HCT116 (cell line): ENCODE data around the gene ADCY2. TPM values are rescaled to one million over a fixed set of nuclear protein-coding genes. Genes with fewer than 3 reads are reported as not detected.

Experiments used
- ATAC-seq: fragments of 200-7000 bp; cut with Tn5 transposase; 2 replicates; pipeline ENCODE4 v1.9.1; 2020; ENCODE audit warnings: mild to moderate bottlenecking, moderate library complexity
- BruUV-seq: library from RNA; stranded (reverse); fragments of 400-500 nt; replicated peaks from 2 replicates; lab custom pipeline; 2021; lab: Mats Ljungman, UMichigan
- CTCF ChIA-PET: fragments of 300-600 bp; sonication (Branson Sonifier 250); formaldehyde crosslinking; loops from one replicate; lab custom pipeline; 2021; ENCODE audit warnings: antibody characterized with exemption; lab: Charles Lee
- POLR2A ChIA-PET: fragments of 300-600, 350-600 bp; sonication (Branson Sonifier 250); formaldehyde crosslinking; loops from one replicate; lab custom pipeline; 2021; ENCODE audit warnings: antibody characterized with exemption; lab: Charles Lee
- RAD21 ChIA-PET, 2 experiments: fragments of 300-600 bp; sonication (Branson Sonifier 250); formaldehyde crosslinking; loops; one replicate each; lab custom pipeline; 2023; ENCODE audit warnings: low total read pairs in 2 of 2; ENCODE audit not compliant: uncharacterized antibody in 2 of 2, unreplicated experiment in 2 of 2, low non-redundant PET in 1 of 2; lab: Charles Lee
- DNase-seq: peaks from one replicate; pipeline ENCODE4 v3.0.0-alpha.2; 2010; ENCODE audit warnings: low read depth, low spot score
- H2AFZ ChIP-seq: fragments of 200-600 bp; shearing (Covaris generic), sonication (generic); 2 replicates; pipeline ENCODE4 v1.6.1; 2017; ENCODE audit warnings: low read depth, mixed run types, mixed read lengths, antibody characterized with exemption, low read length; ENCODE audit not compliant: poor library complexity, severe bottlenecking
- H3K27ac ChIP-seq: 2 replicates; pipeline ENCODE4 v1.5.1; 2012; ENCODE audit warnings: low read depth, low read length
- H3K27me3 ChIP-seq: fragments of 200-600 bp; sonication (generic); 2 replicates; pipeline ENCODE4 v1.6.1; 2016; ENCODE audit warnings: mixed run types, low read length, mixed read lengths; ENCODE audit not compliant: insufficient read depth
- H3K36me3 ChIP-seq, 2 experiments: fragments of 200-500 bp in 1 of 2; fragments of 200-600 bp in 1 of 2; sonication (Bioruptor generic) in 1 of 2; sonication (generic) in 1 of 2; 2 replicates each; pipeline versions ENCODE4 v1.5.1 to v1.6.1; 2014 to 2016; ENCODE audit warnings: low read length in 2 of 2, inconsistent platforms in 1 of 2, mixed read lengths in 1 of 2, mixed run types in 1 of 2; ENCODE audit not compliant: insufficient read depth in 2 of 2, control insufficient read depth in 1 of 2
- H3K4me1 ChIP-seq, 2 experiments: fragments of 200-600 bp in 1 of 2; sonication (generic) in 1 of 2; 2 replicates each; pipeline versions ENCODE4 v1.5.1 to v1.6.1; 2012 to 2017; ENCODE audit warnings: low read length in 2 of 2, inconsistent platforms in 1 of 2, mild to moderate bottlenecking in 1 of 2, mixed read lengths in 1 of 2, mixed run types in 1 of 2, moderate library complexity in 1 of 2; ENCODE audit not compliant: insufficient read depth in 2 of 2, control insufficient read depth in 1 of 2
- H3K4me2 ChIP-seq: fragments of 200-600 bp; sonication (generic); 2 replicates; pipeline ENCODE4 v1.6.1; 2017; ENCODE audit warnings: mixed run types, low read length, mixed read lengths
- H3K4me3 ChIP-seq, 2 experiments: fragments of 200-600 bp in 1 of 2; sonication (generic) in 1 of 2; replicated peaks in 1 of 2; 2 replicates each; pipeline ENCODE4 v1.5.1; 2011 to 2016; ENCODE audit warnings: low read length in 2 of 2, control low read depth in 1 of 2, low read depth in 1 of 2, mild to moderate bottlenecking in 1 of 2, mixed read lengths in 1 of 2, mixed run types in 1 of 2
- H3K79me2 ChIP-seq: fragments of 200-600 bp; sonication (generic); 2 replicates; pipeline ENCODE4 v1.6.1; 2017; ENCODE audit warnings: mild to moderate bottlenecking, mixed run types, low read length, moderate library complexity, mixed read lengths; ENCODE audit not compliant: insufficient read depth
- H3K9ac ChIP-seq: fragments of 200-600 bp; sonication (generic); 2 replicates; pipeline ENCODE4 v1.6.1; 2016; ENCODE audit warnings: low read length, mixed read lengths
- H3K9me2 ChIP-seq: fragments of 200-600 bp; sonication (generic), shearing (Covaris generic); 2 replicates; pipeline ENCODE4 v1.6.1; 2017; ENCODE audit warnings: mixed run types, mild to moderate bottlenecking, moderate library complexity; ENCODE audit not compliant: insufficient read depth
- H3K9me3 ChIP-seq, 2 experiments: fragments of 200-500 bp in 1 of 2; fragments of 200-600 bp in 1 of 2; sonication (Bioruptor generic) in 1 of 2; sonication (generic) in 1 of 2; 2 replicates each; pipeline ENCODE4 v1.6.1; 2014 to 2017; ENCODE audit warnings: low read length in 2 of 2, mixed read lengths in 2 of 2, inconsistent platforms in 1 of 2, low read depth in 1 of 2, mild to moderate bottlenecking in 1 of 2, mixed run types in 1 of 2, moderate library complexity in 1 of 2; ENCODE audit not compliant: control insufficient read depth in 1 of 2, insufficient read depth in 1 of 2
- H4K20me1 ChIP-seq: fragments of 200-600 bp; sonication (generic), shearing (Covaris generic); 2 replicates; pipeline ENCODE4 v1.6.1; 2017; ENCODE audit warnings: mixed run types, mild to moderate bottlenecking, moderate library complexity; ENCODE audit not compliant: insufficient read depth
- CBX3 ChIP-seq: IDR thresholded peaks from 2 replicates; pipeline ENCODE4 v1.6.1; 2012; ENCODE audit warnings: low read depth
- CEBPB ChIP-seq: IDR thresholded peaks from 2 replicates; pipeline ENCODE4 v1.6.1; 2012; ENCODE audit warnings: low read depth
- CTCF ChIP-seq, 3 experiments: fragments of 200-600 bp in 1 of 3; sonication (generic) in 1 of 3; IDR thresholded peaks in 2 of 3; conservative IDR thresholded peaks in 1 of 3; 2 replicates each; pipeline ENCODE4 v1.5.1; 2012 to 2017; ENCODE audit warnings: low read depth in 2 of 3, low read length in 2 of 3, antibody characterized with exemption in 1 of 3, borderline replicate concordance in 1 of 3, control low read depth in 1 of 3, mild to moderate bottlenecking in 1 of 3, mixed read lengths in 1 of 3, mixed run types in 1 of 3, moderate library complexity in 1 of 3; ENCODE audit not compliant: insufficient read depth in 1 of 3
- ELF1 ChIP-seq: IDR thresholded peaks from 2 replicates; pipeline ENCODE4 v1.6.1; 2012; ENCODE audit warnings: low read depth, borderline replicate concordance
- EZH2 ChIP-seq: fragments of 200-600 bp; sonication (generic); IDR thresholded peaks from 2 replicates; pipeline ENCODE4 v1.6.1; 2017; ENCODE audit warnings: antibody characterized with exemption, mixed run types
- EZH2phosphoT487 ChIP-seq: fragments of 200-600 bp; IDR thresholded peaks from 2 replicates; pipeline ENCODE4 v1.6.1; 2018; ENCODE audit warnings: antibody characterized with exemption, borderline replicate concordance
- FOSL1 ChIP-seq: IDR thresholded peaks from 2 replicates; pipeline ENCODE4 v1.6.1; 2012; ENCODE audit warnings: low read depth
- JUND ChIP-seq: IDR thresholded peaks from 2 replicates; pipeline ENCODE4 v1.6.1; 2012
- SIN3A ChIP-seq: IDR thresholded peaks from 2 replicates; pipeline ENCODE4 v1.6.1; 2012; ENCODE audit warnings: low read depth
- TCF7L2 ChIP-seq: IDR thresholded peaks from 2 replicates; pipeline ENCODE4 v1.7.0; 2011; ENCODE audit warnings: borderline replicate concordance, inconsistent platforms; ENCODE audit not compliant: insufficient read depth, insufficient read length; ENCODE audit errors: extremely low read depth
- YY1 ChIP-seq: IDR thresholded peaks from 2 replicates; pipeline ENCODE4 v1.6.1; 2011; ENCODE audit warnings: low read length, low read depth, moderate library complexity, mild to moderate bottlenecking; ENCODE audit not compliant: insufficient replicate concordance; ENCODE audit errors: extremely low read depth
- intact Hi-C: fragments of 100-400 bp; cut with micrococcal nuclease; formaldehyde crosslinking; loops from 2 replicates; pipeline ENCODE4 v1.10.0; 2022
- total RNA-seq: library from RNA; stranded (reverse); gene quantifications from one replicate; pipeline ENCODE4 v1.2.1, GENCODE V29; 2021; ENCODE audit not compliant: unreplicated experiment
- TF ChIP-seq, protein P1 (sequence below): IDR thresholded peaks from 2 replicates; pipeline ENCODE4 v1.6.1; 2012; ENCODE audit warnings: low read depth

ADCY2 gene
- total RNA-seq, 1 experiment from 2014 or later = 0.15 TPM

GRCh38 chr5:7642029-7642428, 246.1 kb downstream of the ADCY2 start:
- Histone ChIP-seq H3K9ac (no peak overlapping the region), H3K27ac (no peak overlapping the region), H3K36me3 (no peaks in the 10 kb centered on the region), H3K4me3 (no peak overlapping the region), H3K9me2 (no peaks in the 10 kb centered on the region), H3K4me1 (no peaks in the 10 kb centered on the region), H3K79me2 (no peaks in the 10 kb centered on the region), H3K27me3 (no peaks in the 10 kb centered on the region), H3K9me3 (peaks cover 3 to 8% of the 10 kb centered on the region in 2 experiments; a peak in 2 of 4 replicates), H2AFZ (no peak overlapping the region), H4K20me1 (no peaks in the 10 kb centered on the region), H3K4me2 (no peak overlapping the region)
- DNase-seq (no peak), ATAC-seq (no peak)
- no peak for TF ChIP-seq YY1
- TF ChIP-seq FOSL1 = no peak
- TF ChIP-seq CBX3 = no peak
- TF ChIP-seq JUND = no peak
- intact Hi-C loops = no loop called here
- CTCF ChIA-PET = no interaction called here
- RAD21 ChIA-PET = no interaction called here
- no TSS peak for BruUV-seq
- POLR2A ChIA-PET = no interaction called here

GRCh38 chr5:7644723-7645122, 248.8 kb downstream of the ADCY2 start:
- Histone ChIP-seq H3K27me3 (no peaks in the 10 kb centered on the region), H3K27ac (no peak overlapping the region), H3K36me3 (no peaks in the 10 kb centered on the region), H4K20me1 (no peaks in the 10 kb centered on the region), H3K4me3 (no peak overlapping the region), H3K9ac (no peak overlapping the region), H3K79me2 (no peaks in the 10 kb centered on the region), H3K9me3 (peaks cover 0 to 8% of the 10 kb centered on the region in 2 experiments; a peak in 2 of 4 replicates), H2AFZ (no peak overlapping the region), H3K4me1 (no peaks in the 10 kb centered on the region), H3K4me2 (no peak overlapping the region), H3K9me2 (no peaks in the 10 kb centered on the region)
- RAD21 ChIA-PET = no interaction called here
- ATAC-seq (no peak), DNase-seq (no peak)
- POLR2A ChIA-PET = no interaction called here
- CTCF ChIA-PET = no interaction called here
- intact Hi-C loops = no loop called here
- BruUV-seq = no TSS peak
- TF ChIP-seq YY1 (no peak), TCF7L2 (no peak), FOSL1 (no peak), CEBPB (no peak), JUND (no peak), EZH2phosphoT487 (no peak), CBX3 (no peak), SIN3A (no peak), CTCF (IDR thresholded peaks at IDR 0.05 in 2 of 3, conservative IDR thresholded peaks at IDR 0.05 in 1 of 3; ENCODE audit: borderline replicate concordance in 1 of 3, insufficient read depth in 1 of 3, low read depth in 2 of 3, low read length in 2 of 3) (no peak), EZH2 (no peak), ELF1 (no peak)
- TF ChIP-seq, protein P1, sequence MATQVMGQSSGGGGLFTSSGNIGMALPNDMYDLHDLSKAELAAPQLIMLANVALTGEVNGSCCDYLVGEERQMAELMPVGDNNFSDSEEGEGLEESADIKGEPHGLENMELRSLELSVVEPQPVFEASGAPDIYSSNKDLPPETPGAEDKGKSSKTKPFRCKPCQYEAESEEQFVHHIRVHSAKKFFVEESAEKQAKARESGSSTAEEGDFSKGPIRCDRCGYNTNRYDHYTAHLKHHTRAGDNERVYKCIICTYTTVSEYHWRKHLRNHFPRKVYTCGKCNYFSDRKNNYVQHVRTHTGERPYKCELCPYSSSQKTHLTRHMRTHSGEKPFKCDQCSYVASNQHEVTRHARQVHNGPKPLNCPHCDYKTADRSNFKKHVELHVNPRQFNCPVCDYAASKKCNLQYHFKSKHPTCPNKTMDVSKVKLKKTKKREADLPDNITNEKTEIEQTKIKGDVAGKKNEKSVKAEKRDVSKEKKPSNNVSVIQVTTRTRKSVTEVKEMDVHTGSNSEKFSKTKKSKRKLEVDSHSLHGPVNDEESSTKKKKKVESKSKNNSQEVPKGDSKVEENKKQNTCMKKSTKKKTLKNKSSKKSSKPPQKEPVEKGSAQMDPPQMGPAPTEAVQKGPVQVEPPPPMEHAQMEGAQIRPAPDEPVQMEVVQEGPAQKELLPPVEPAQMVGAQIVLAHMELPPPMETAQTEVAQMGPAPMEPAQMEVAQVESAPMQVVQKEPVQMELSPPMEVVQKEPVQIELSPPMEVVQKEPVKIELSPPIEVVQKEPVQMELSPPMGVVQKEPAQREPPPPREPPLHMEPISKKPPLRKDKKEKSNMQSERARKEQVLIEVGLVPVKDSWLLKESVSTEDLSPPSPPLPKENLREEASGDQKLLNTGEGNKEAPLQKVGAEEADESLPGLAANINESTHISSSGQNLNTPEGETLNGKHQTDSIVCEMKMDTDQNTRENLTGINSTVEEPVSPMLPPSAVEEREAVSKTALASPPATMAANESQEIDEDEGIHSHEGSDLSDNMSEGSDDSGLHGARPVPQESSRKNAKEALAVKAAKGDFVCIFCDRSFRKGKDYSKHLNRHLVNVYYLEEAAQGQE = no peak
